Activated naive CD4-positive, alpha-beta T cell treated with anti-CD3 and anti-CD28 coated beads for 36 hours (primary cell): ENCODE measurements around the gene DSCAML1. TPM values are rescaled to one million over a fixed set of nuclear protein-coding genes. Genes with fewer than 3 reads are reported as not detected.
"Not testable (repeated sequence)": the region's sequence is repeated elsewhere in the genome, so short reads cannot be mapped to it uniquely, and the experiment has no call there.

Experiments used
- CTCF ChIA-PET: fragments of 350-600 bp; sonication (Branson Sonifier 250); formaldehyde crosslinking; loops from one replicate; lab custom pipeline; 2021; ENCODE audit warnings: antibody characterized with exemption; lab: Charles Lee
- DNase-seq: peaks from one replicate; pipeline ENCODE4 v3.0.0-alpha.2; 2020
- H3K27ac Mint-ChIP-seq: one replicate; pipeline ENCODE4 v1.8.0; 2021; ENCODE audit warnings: mild to moderate bottlenecking, mixed read lengths
- H3K27me3 Mint-ChIP-seq: one replicate; pipeline ENCODE4 v1.8.0; 2021; ENCODE audit warnings: low read depth, mixed read lengths
- H3K36me3 Mint-ChIP-seq: one replicate; pipeline ENCODE4 v1.8.0; 2021; ENCODE audit warnings: low read depth, mixed read lengths
- H3K4me1 Mint-ChIP-seq: one replicate; pipeline ENCODE4 v1.8.0; 2021; ENCODE audit warnings: low read depth, mixed read lengths
- H3K4me3 Mint-ChIP-seq: one replicate; pipeline ENCODE4 v1.8.0; 2021; ENCODE audit warnings: mild to moderate bottlenecking, moderate library complexity, mixed read lengths
- H3K9me3 Mint-ChIP-seq: one replicate; pipeline ENCODE4 v1.8.0; 2021; ENCODE audit warnings: mixed read lengths
- intact Hi-C: fragments of 100-400 bp; cut with micrococcal nuclease; formaldehyde crosslinking; loops from one replicate; pipeline ENCODE4 v1.15.1; 2023
- total RNA-seq, 2 experiments: library from RNA; stranded (reverse); gene quantifications; one replicate each; pipeline ENCODE4 v1.2.3, GENCODE V29; 2021

Gene DSCAML1
- total RNA-seq, 2 experiments from 2014 or later, result 0.17 to 0.30 TPM

- CTCF ChIA-PET, result interaction anchor here (1.3 kb wide), 1 partner anchor 15 kb away, joined by 9 read pairs; no protein-coding TSS in a partner anchor
- H3K4me1 Mint-ChIP-seq, result no peaks in the 10 kb centered on the region
- H3K27ac Mint-ChIP-seq, result no peak overlapping the region
- intact Hi-C loops, result no loop called here
- H3K4me3 Mint-ChIP-seq, result no peak overlapping the region
- H3K27me3 Mint-ChIP-seq, result no peaks in the 10 kb centered on the region
- peaks cover 15% of the 10 kb centered on the region for H3K36me3 Mint-ChIP-seq
- no peaks in the 10 kb centered on the region for H3K9me3 Mint-ChIP-seq
- no peak for DNase-seq
These were observed 385.3 kb downstream of the DSCAML1 start for GRCh38 chr11:117411736-117412135.

- Mint-ChIP-seq H3K27me3 (no peaks in the 10 kb centered on the region), H3K36me3 (peaks cover 19% of the 10 kb centered on the region), H3K27ac (no peak overlapping the region), H3K9me3 (peaks cover 2% of the 10 kb centered on the region), H3K4me3 (no peak overlapping the region), H3K4me1 (no peaks in the 10 kb centered on the region)
- CTCF ChIA-PET, result interaction anchor here (1.3 kb wide), 1 partner anchor 15 kb away, joined by 9 read pairs; no protein-coding TSS in a partner anchor
- intact Hi-C loops, result no loop called here
- DNase-seq, result no peak
These were observed 385.9 kb downstream of the DSCAML1 start for GRCh38 chr11:117410861-117411710.

DNA sequence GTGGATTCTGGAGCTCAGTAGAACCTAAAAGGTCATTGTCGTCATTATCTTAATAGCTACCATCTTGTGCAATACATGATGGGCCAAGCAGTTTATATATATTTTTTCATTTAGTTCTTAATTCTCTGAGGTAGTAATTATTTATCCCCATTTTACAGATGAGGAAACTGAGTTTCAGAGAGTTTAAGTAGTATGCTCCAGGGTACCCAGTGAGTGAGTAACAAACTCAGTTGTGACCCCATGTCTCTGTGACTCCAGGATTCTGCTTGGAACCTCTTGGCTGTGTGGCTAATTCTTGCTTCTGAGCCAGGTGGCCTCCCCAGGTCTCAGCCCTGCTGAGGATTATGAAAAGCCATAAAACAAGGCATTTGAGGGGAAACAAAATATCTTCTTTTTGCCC, 386.8 kb downstream of the DSCAML1 start:
- no peak overlapping the region for H3K27ac Mint-ChIP-seq
- H3K27me3 Mint-ChIP-seq, result no peaks in the 10 kb centered on the region
- H3K36me3 Mint-ChIP-seq, result peaks cover 28% of the 10 kb centered on the region
- H3K4me1 Mint-ChIP-seq, result no peaks in the 10 kb centered on the region
- CTCF ChIA-PET, result no interaction called here
- H3K9me3 Mint-ChIP-seq, result peaks cover 9% of the 10 kb centered on the region
- no peak overlapping the region for H3K4me3 Mint-ChIP-seq
- DNase-seq, result no peak
- intact Hi-C loops, result no loop called here

DNA sequence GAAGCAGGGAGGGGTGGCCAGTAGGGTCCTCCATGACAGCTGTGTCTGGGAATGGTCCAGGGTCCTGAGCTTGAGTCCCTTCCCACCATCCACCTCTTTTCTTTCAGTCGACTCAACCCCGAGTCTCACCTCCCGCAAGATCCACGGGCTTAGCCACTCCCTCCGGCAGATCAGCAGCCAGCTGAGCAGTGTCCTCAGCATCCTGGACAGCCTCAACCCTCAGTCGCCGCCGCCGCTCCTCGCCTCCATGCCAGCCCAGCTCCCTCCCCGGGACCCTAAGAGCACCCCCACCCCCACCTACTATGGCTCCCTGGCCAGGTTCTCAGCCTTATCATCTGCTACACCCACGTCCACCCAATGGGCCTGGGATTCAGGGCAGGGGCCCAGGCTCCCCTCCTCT, 387.5 kb downstream of the DSCAML1 start:
- Mint-ChIP-seq H3K4me1 (no peaks in the 10 kb centered on the region), H3K4me3 (no peak overlapping the region), H3K27ac (no peak overlapping the region), H3K27me3 (no peaks in the 10 kb centered on the region), H3K9me3 (peaks cover 10% of the 10 kb centered on the region), H3K36me3 (peaks cover 35% of the 10 kb centered on the region)
- CTCF ChIA-PET, result no interaction called here
- intact Hi-C loops, result no loop called here
- DNase-seq, result no peak

DNA sequence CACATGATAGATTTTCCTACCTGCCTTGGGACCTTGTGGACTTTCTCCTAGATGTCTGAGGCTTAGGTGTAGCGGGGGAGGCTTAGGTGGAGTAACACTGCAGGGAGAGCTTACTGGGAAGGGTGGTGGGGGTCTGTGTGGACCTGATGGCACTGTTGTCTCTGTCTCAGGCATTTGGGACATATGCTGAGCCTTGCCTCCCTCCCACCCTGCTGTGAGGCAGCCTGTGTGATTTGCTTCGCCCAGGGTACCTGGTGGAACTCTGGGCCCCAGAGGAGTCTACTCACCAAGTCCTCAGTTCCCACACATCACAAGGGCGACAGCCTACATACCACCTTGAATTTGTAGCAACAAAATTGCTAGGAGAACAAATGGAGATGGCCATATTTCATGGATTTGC, 388.7 kb downstream of the DSCAML1 start:
- no peak for DNase-seq
- CTCF ChIA-PET, result no interaction called here
- intact Hi-C loops, result no loop called here
- H3K9me3 Mint-ChIP-seq, result peaks cover 10% of the 10 kb centered on the region
- no peak overlapping the region for H3K27ac Mint-ChIP-seq
- peaks cover 46% of the 10 kb centered on the region for H3K36me3 Mint-ChIP-seq
- H3K4me3 Mint-ChIP-seq, result no peak overlapping the region
- H3K4me1 Mint-ChIP-seq, result no peaks in the 10 kb centered on the region
- no peaks in the 10 kb centered on the region for H3K27me3 Mint-ChIP-seq

DNA sequence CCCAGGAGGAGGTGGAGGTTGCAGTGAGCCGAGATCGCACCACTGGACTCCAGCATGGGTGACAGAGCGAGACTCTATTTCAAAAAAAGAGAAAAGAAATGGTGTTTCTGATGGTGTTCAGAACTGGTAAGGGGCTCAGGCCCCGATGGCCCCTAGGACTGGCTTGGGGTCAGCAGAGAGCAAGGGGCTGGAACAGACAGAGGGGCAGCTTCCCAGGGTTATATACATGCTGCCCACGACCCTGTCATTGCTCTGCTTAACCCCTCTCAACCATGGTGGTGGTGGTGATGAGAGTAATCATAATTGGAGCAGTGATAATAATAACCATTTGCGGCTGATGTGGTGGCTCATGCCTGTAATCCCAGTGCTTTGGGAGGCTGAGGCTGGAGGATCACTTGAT, 390.0 kb downstream of the DSCAML1 start:
- Mint-ChIP-seq H3K4me3 (no peak overlapping the region), H3K27ac (no peak overlapping the region), H3K4me1 (no peaks in the 10 kb centered on the region), H3K27me3 (no peaks in the 10 kb centered on the region), H3K9me3 (peaks cover 10% of the 10 kb centered on the region), H3K36me3 (peaks cover 57% of the 10 kb centered on the region)
- no peak for DNase-seq
- intact Hi-C loops, result no loop called here
- CTCF ChIA-PET, result no interaction called here

- H3K27ac Mint-ChIP-seq, H3K4me3 Mint-ChIP-seq, DNase-seq, intact Hi-C loops, CTCF ChIA-PET, H3K27me3 Mint-ChIP-seq, H3K4me1 Mint-ChIP-seq: not testable (repeated sequence)
- Mint-ChIP-seq H3K36me3 (peaks cover 64% of the 10 kb centered on the region), H3K9me3 (peaks cover 10% of the 10 kb centered on the region)
These were observed 391.1 kb downstream of the DSCAML1 start for GRCh38 chr11:117405898-117406297.

DNA sequence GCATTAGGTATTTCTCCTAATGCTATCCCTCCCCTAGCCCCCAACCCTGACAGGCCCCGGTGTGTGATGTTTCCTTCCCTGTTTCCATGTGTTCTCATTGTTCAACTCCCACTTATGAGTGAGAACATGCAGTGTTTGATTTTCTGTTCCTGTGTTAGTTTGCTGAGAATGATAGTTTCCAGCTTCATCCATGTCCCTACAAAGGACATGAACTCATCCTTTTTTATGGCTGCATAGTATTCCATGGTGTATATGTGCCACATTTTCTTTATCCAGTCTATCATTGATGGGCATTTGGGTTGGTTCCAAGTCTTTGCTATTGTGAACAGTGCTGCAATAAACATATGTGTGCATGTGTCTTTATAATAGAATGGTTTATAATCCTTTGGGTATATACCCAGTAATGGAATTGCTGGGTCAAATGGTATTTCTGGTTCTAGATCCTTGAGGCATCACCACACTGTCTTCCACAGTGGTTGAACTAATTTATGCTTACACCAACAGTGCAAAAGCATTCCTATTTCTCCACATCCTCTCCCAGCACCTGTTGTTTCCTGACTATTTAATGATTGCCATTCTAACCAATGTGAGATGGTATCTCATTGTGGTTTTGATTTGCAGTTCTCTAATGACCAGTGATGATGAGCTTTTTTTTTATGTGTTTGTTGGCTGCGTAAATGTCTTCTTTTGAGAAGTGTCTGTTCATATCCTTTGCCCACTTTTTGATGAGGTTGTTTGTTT, 397.7 kb downstream of the DSCAML1 start:
- Mint-ChIP-seq H3K9me3 (peaks cover 14% of the 10 kb centered on the region), H3K36me3 (peaks cover 70% of the 10 kb centered on the region)
- H3K4me3 Mint-ChIP-seq, H3K4me1 Mint-ChIP-seq, CTCF ChIA-PET, H3K27me3 Mint-ChIP-seq, H3K27ac Mint-ChIP-seq, DNase-seq, intact Hi-C loops: not testable (repeated sequence)

DNA sequence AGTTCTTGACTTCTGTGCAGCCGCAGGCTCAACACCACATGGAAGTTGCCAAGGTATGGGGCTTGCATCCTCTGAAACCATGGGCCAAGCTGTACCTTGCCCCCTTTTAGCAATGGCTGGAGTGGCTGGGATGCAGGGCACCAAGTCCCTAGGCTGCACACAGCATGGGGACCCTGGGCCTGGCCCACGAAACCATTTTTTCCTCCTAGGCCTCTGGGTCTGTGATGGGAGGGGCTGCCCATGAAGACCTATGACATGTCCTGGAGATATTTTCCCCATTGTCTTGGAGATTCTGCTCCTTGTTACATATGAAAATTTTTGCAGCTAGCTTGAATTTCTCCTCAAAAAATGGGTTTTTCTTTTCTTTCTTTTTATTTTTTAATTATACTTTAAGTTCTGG, 398.4 kb downstream of the DSCAML1 start:
- H3K4me3 Mint-ChIP-seq, H3K27me3 Mint-ChIP-seq, H3K27ac Mint-ChIP-seq, intact Hi-C loops, DNase-seq, CTCF ChIA-PET, H3K4me1 Mint-ChIP-seq: not testable (repeated sequence)
- Mint-ChIP-seq H3K36me3 (peaks cover 64% of the 10 kb centered on the region), H3K9me3 (peaks cover 14% of the 10 kb centered on the region)

- H3K9me3 Mint-ChIP-seq, result peaks cover 14% of the 10 kb centered on the region
- H3K27ac Mint-ChIP-seq, result no peak overlapping the region
- no peak for DNase-seq
- H3K27me3 Mint-ChIP-seq, result no peaks in the 10 kb centered on the region
- intact Hi-C loops, result no loop called here
- CTCF ChIA-PET, result no interaction called here
- peaks cover 4% of the 10 kb centered on the region for H3K4me1 Mint-ChIP-seq
- no peak overlapping the region for H3K4me3 Mint-ChIP-seq
- H3K36me3 Mint-ChIP-seq, result peaks cover 58% of the 10 kb centered on the region
These were observed 400.0 kb downstream of the DSCAML1 start for GRCh38 chr11:117396970-117397369.

GRCh38 chr11:117395476-117395875, 401.5 kb downstream of the DSCAML1 start:
- Mint-ChIP-seq H3K36me3 (peaks cover 56% of the 10 kb centered on the region), H3K4me3 (no peak overlapping the region), H3K27me3 (no peaks in the 10 kb centered on the region), H3K27ac (no peak overlapping the region), H3K9me3 (peaks cover 14% of the 10 kb centered on the region), H3K4me1 (no peaks in the 10 kb centered on the region)
- intact Hi-C loops, result no loop called here
- CTCF ChIA-PET, result no interaction called here
- no peak for DNase-seq

GRCh38 chr11:117394221-117394925, 402.6 kb downstream of the DSCAML1 start:
- Mint-ChIP-seq H3K4me1 (no peaks in the 10 kb centered on the region), H3K4me3 (no peak overlapping the region), H3K36me3 (peaks cover 57% of the 10 kb centered on the region), H3K27ac (no peak overlapping the region), H3K9me3 (peaks cover 14% of the 10 kb centered on the region), H3K27me3 (no peaks in the 10 kb centered on the region)
- DNase-seq, result no peak
- intact Hi-C loops, result no loop called here
- CTCF ChIA-PET, result no interaction called here
